T1000 (cell line): ENCODE results near the gene ANKIB1.

Experiments
- DNase-seq: peaks from one replicate; lab custom pipeline; 2025; ENCODE audit warnings: mixed read lengths; lab: John Stamatoyannopoulos, UW

ANKIB1 gene

GRCh38 chr7:92268921-92269320 is 23.1 kb downstream of the ANKIB1 start:
- no peak for DNase-seq

- no peak for DNase-seq
Observed at GRCh38 chr7:92275327-92275726, 29.6 kb downstream of the ANKIB1 start.

DNA sequence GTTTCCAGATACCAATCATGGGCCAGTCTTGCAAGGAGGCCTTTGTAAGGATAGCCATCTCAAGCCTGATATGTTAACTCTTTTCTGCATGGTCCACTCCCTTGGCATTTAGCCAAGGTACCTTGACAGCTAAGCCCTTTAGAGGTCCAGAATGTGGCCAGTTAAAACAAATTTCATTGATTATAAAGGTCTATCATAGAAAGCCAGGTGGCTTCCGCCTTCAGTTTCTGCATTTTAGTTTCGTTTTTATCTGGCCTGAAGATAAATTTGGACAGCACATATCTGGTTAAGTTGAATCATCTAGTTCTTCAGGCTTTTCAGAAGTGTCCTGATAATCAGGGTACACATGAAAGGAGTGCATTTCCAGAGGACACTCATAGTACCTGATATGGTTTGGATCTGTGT is 30.7 kb downstream of the ANKIB1 start:
- no peak for DNase-seq

DNA sequence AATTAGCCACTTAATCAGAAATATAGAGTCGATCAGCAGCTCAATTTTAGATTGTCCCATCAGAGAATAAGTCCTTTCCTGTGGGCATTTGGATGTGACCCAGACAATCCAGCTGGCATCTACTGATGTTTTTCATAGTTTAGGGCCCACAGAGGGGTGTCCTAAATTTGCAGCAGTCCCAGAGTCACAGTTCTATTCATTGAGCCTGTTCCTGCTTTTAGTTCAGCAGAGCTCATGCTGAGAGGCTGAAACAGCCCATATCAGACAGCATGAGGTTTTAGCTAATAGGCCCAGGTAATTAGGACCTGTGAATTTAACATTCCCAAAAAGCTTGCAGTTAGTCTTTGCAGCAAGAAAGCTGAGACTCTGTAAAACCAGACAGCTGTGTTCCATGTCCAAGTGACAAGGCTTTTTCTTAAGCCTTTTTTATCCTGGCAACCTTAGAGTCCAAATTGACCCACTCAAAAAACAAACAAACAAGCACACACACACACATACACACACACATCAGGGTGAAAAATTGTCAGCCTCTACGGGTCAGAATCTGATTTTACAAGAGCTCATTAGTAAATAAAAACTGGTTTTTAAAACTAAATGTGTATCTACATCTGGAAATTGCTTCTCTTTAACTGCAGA is 33.7 kb downstream of the ANKIB1 start:
- DNase-seq = no peak

DNA sequence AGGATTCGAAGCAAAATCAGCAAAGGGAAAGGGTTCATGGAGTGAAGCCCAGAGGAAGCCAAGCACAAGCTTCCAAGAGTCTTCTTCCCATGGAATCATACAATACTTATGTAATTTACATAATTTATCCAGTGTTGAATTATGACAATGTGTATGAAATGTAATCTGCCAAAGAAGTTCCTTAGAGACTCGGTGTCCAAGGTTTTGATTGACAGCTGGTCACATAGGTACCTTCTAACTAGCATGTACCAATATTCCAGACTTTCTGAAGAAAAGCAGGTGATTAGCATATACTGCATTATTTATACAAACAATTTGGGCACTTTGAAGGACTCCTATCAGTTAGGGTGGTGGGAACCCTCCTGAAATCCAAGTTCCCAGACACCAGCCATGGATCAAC is 35.3 kb downstream of the ANKIB1 start:
- no peak for DNase-seq

DNA sequence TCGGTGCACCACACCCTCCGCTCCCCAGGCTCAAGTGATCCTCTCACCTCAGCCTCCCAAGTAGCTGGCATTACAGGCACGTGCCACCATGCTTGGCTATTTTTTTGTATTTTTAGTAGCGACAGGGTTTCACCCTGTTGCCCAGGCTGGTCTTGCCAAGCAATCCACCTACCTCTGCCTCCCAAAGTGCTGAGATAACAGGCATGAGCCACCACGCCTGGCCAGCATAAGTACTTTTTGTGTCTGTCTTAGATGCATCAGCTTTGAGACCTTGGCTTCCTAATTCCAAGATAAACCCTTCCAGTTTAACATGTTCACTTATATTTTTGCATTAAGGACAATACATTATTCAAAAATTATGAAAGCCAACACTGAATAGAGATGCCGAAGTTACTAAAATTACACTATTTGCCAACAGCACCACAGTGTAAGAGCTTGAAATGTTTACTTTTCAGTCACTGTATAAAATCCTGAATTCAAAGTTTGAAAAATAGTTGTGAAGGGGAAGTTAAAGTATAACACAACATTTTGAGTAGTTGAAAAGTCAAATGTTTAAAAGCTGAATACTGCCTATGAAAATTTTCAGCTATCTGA is 36.5 kb downstream of the ANKIB1 start:
- DNase-seq = no peak

GRCh38 chr7:92282930-92283329 is 37.2 kb downstream of the ANKIB1 start:
- DNase-seq = no peak

GRCh38 chr7:92289321-92289720 is 43.5 kb downstream of the ANKIB1 start:
- no peak for DNase-seq

GRCh38 chr7:92292981-92293380 is 47.2 kb downstream of the ANKIB1 start:
- DNase-seq = no peak

- no peak for DNase-seq
Observed at GRCh38 chr7:92293896-92294590, 48.3 kb downstream of the ANKIB1 start.

GRCh38 chr7:92295391-92295790 is 49.6 kb downstream of the ANKIB1 start:
- no peak for DNase-seq

DNA sequence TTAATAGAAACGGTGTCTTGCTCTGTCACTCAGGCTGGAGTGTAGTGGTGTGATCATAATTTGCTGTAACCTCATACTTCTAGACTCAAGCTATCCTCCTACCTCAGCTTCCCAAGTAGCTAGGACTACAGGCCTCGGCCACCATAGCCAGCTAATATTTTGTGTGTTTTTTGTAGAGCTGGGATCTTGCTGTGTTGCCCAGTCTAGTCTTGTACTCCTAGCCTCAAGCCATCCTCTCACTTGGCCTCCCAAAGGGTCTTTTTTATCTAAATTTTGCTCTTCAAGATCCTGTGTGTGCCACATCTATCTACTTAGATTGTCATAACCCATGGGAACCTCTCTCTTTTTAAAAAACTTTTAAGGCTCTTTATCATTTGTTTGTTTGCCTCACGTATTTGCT is 50.5 kb downstream of the ANKIB1 start:
- DNase-seq = no peak

- no peak for DNase-seq
Observed at GRCh38 chr7:92296880-92297445, 51.2 kb downstream of the ANKIB1 start.

DNA sequence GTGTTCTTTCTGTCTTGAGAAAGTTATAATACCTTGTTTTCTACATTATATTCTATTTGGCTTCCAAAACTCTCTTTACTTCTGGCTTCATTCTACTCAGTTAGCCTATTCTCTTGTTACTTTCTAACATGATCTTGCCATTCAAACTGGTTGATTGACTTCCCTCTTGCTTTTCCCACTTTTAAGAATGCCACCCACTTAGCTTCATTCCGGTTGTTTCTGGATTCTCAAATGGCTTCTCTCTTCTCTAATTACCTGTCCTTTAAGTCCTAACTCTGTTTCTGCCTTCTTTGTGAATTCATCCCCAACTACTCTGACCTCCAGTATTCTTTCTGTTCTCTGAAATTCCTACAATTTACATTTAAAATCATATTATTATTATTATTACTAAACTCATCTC is 52.0 kb downstream of the ANKIB1 start:
- DNase-seq = no peak

- no peak for DNase-seq
Observed at GRCh38 chr7:92303761-92304160, 58.0 kb downstream of the ANKIB1 start.

DNA sequence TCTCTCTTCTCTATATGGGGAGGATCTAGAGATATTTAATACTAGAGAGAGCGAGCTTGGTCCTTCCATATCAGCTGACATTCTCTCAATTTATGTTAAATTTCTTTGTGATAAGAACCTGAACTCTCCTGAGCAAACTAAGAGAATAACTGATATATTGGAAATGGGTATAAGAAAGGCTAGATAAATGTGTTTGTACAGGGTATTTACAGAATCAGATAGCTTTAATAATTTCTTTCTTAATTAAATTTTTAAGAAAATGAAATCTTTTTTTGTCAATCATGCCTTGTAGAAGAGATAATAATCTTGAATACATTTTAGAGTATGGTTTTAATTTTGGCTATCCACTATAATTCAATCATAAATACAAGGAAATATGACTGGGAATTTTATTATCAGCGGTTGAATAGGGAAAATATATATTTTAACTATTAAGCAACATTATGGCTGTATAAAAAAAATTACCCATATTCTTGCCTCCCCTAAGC is 58.7 kb downstream of the ANKIB1 start:
- no peak for DNase-seq

GRCh38 chr7:92306153-92306552 is 60.4 kb downstream of the ANKIB1 start:
- no peak for DNase-seq

DNA sequence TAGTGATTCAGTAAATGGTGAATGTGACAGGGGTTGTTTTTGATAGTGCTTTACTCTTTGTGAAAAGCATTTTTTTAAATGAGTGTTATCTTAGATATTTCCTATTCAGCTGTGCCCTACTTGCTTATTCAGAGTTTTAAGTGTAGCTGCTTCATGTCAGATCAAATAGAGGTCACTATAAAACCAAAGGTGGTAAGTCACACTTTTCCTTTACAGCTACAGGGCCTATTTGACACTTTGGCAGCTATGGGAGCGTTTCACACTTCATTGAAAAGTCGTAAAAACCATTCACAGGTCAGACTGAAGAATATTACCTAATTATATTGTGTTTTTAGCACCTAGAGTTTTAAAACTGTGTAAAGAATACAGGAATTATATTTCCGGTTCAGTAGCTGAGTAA is 67.3 kb downstream of the ANKIB1 start:
- no peak for DNase-seq

DNA sequence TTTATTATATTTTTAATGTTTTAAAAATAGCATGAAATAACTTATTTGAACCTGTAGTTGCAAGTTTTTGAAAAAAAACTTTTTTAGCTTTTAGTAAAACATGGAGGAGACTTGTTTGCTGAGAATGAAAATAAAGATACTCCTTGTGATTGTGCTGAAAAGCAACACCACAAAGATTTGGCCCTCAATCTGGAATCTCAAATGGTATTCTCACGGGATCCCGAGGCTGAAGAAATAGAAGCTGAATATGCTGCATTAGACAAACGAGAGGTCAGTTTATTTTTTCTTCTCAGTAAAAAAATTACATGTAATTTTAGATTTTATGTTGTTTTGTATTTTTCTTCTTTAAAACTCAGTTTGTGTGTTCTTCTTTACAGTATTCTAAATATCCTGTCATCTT is 73.5 kb downstream of the ANKIB1 start:
- no peak for DNase-seq

DNA sequence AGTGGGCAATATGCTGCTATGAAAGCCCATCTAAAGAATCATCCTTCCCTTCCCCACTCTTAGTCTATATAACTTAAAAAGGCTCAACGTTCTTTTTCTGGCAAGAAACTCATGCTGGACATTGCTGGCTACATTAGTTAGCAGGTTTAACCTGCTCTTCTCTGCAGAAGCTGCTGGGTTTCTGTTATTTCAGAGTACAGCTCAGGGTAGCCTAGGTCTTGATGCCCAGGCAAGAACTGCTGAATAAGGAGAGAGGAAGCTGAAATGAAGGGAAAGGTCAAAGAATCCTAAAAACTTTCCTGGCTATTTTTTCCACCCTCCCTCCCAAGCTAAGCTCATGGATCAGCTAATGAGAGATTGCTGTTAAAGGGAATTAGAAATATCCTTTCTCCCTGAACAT is 79.4 kb downstream of the ANKIB1 start:
- no peak for DNase-seq

- no peak for DNase-seq
Observed at GRCh38 chr7:92325858-92326257, 80.1 kb downstream of the ANKIB1 start.

DNA sequence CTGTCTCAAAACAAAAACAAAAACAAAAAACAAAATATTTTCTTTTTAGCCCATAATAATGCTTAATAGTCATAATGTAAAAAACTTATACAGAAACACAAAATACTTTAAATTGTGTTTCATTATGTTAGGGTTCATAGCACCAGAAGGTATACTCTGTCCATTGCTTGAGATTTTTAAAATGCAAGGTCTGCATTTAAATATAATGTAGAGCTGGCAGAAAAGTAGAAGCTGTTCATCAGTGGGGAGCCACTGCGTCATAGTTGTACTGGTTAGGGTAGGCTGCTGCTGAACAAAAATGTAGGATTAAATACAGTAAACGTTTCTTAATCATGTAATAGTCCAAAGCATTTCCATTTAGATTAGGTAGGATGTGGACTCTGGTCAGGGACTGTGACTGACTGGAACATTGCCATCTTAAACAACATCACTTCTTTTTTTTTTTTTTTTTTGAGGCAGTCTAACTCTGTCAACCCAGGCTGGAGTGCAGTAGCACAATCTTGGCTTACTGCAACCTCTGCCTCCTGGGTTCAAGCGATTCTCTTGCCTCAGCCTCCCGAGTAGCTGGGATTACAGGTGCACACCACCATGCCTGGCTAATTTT is 85.2 kb downstream of the ANKIB1 start:
- no peak for DNase-seq

- no peak for DNase-seq
Observed at GRCh38 chr7:92331508-92331907, 85.7 kb downstream of the ANKIB1 start.
